H9 (cell line): ENCODE data around the gene LGALS9. TPM values are rescaled to one million over a fixed set of nuclear protein-coding genes. Genes with fewer than 3 reads are reported as not detected.
"Not testable (repeated sequence)": the region's sequence is repeated elsewhere in the genome, so short reads cannot be mapped to it uniquely, and the experiment has no call there.

Experiments
- DNase-seq: peaks from one replicate; pipeline ENCODE4 v3.0.0-alpha.2; 2017
- H2AFZ ChIP-seq: one replicate; pipeline ENCODE4 v1.6.1; 2013; ENCODE audit warnings: mild to moderate bottlenecking, low read length, control low read depth, moderate library complexity
- H2AK5ac ChIP-seq: 2 replicates; pipeline ENCODE4 v1.6.1; 2013; ENCODE audit warnings: low read length, control low read depth, mixed read lengths; ENCODE audit not compliant: insufficient read length
- H2BK120ac ChIP-seq: one replicate; pipeline ENCODE4 v1.6.1; 2013; ENCODE audit warnings: low read depth, mild to moderate bottlenecking, low read length, control low read depth, inconsistent platforms; ENCODE audit not compliant: poor library complexity, severe bottlenecking
- H2BK12ac ChIP-seq: 2 replicates; pipeline ENCODE4 v1.6.1; 2013; ENCODE audit warnings: low read length, control low read depth, mixed read lengths, low read depth; ENCODE audit not compliant: insufficient read length
- H2BK15ac ChIP-seq: 2 replicates; pipeline ENCODE4 v1.6.1; 2013; ENCODE audit warnings: low read depth, low read length, control low read depth
- H2BK20ac ChIP-seq: one replicate; pipeline ENCODE4 v1.6.1; 2013; ENCODE audit warnings: low read depth, mild to moderate bottlenecking, low read length, control low read depth, inconsistent platforms; ENCODE audit not compliant: poor library complexity, severe bottlenecking
- H2BK5ac ChIP-seq: 2 replicates; pipeline ENCODE4 v1.6.1; 2013; ENCODE audit warnings: low read length, control low read depth, mixed read lengths; ENCODE audit not compliant: insufficient read length
- H3K14ac ChIP-seq: 2 replicates; pipeline ENCODE4 v1.6.1; 2013; ENCODE audit warnings: low read length, control low read depth; ENCODE audit not compliant: insufficient read depth
- H3K18ac ChIP-seq: 2 replicates; pipeline ENCODE4 v1.6.1; 2013; ENCODE audit warnings: low read depth, mild to moderate bottlenecking, mixed read lengths, low read length, control low read depth; ENCODE audit not compliant: insufficient read length
- H3K23ac ChIP-seq: 2 replicates; pipeline ENCODE4 v1.6.1; 2013; ENCODE audit warnings: low read length, control low read depth, mixed read lengths, low read depth; ENCODE audit not compliant: insufficient read length
- H3K23me2 ChIP-seq: 2 replicates; pipeline ENCODE4 v1.6.1; 2013; ENCODE audit warnings: low read depth, mild to moderate bottlenecking, mixed read lengths, low read length, control low read depth; ENCODE audit not compliant: insufficient read length, poor library complexity, severe bottlenecking
- H3K27ac ChIP-seq: 2 replicates; pipeline ENCODE4 v1.5.1; 2013; ENCODE audit warnings: low read length, control low read depth, mixed read lengths, low read depth; ENCODE audit not compliant: insufficient read length
- H3K27me3 ChIP-seq: 2 replicates; pipeline ENCODE4 v1.6.1; 2013; ENCODE audit warnings: low read length, control low read depth, inconsistent platforms; ENCODE audit not compliant: insufficient read depth
- H3K4ac ChIP-seq: 2 replicates; pipeline ENCODE4 v1.6.1; 2013; ENCODE audit warnings: low read depth, mild to moderate bottlenecking, control low read depth, inconsistent platforms, low read length, moderate library complexity
- H3K4me1 ChIP-seq: 2 replicates; pipeline ENCODE4 v1.6.1; 2013; ENCODE audit warnings: low read length, control low read depth, inconsistent platforms; ENCODE audit not compliant: insufficient read depth
- H3K4me2 ChIP-seq: 2 replicates; pipeline ENCODE4 v1.6.1; 2013; ENCODE audit warnings: low read length, control low read depth, mixed read lengths; ENCODE audit not compliant: insufficient read length, insufficient read depth
- H3K56ac ChIP-seq: 2 replicates; pipeline ENCODE4 v1.6.1; 2013; ENCODE audit warnings: low read depth, mild to moderate bottlenecking, mixed read lengths, low read length, control low read depth; ENCODE audit not compliant: insufficient read length
- H3K79me1 ChIP-seq: 2 replicates; pipeline ENCODE4 v1.6.1; 2013; ENCODE audit warnings: low read depth, mild to moderate bottlenecking, moderate library complexity, low read length, control low read depth, inconsistent platforms; ENCODE audit not compliant: insufficient read depth, poor library complexity, severe bottlenecking
- H3K79me2 ChIP-seq: 2 replicates; pipeline ENCODE4 v1.6.1; 2013; ENCODE audit warnings: low read length, control low read depth, inconsistent platforms; ENCODE audit not compliant: insufficient read depth
- H3K9ac ChIP-seq: 2 replicates; pipeline ENCODE4 v1.6.1; 2013; ENCODE audit warnings: low read length, control low read depth, mixed read lengths; ENCODE audit not compliant: insufficient read length; ENCODE audit errors: extremely low read depth
- H3K9me3 ChIP-seq: one replicate; pipeline ENCODE4 v1.6.1; 2013; ENCODE audit warnings: low read depth, low read length, inconsistent platforms; ENCODE audit not compliant: control insufficient read depth
- H3T11ph ChIP-seq: one replicate; pipeline ENCODE4 v1.6.1; 2013; ENCODE audit warnings: mild to moderate bottlenecking, low read length, control low read depth, inconsistent platforms
- H4K20me1 ChIP-seq: one replicate; pipeline ENCODE4 v1.6.1; 2013; ENCODE audit not compliant: control insufficient read depth, insufficient read length, insufficient read depth
- H4K5ac ChIP-seq: 2 replicates; pipeline ENCODE4 v1.6.1; 2013; ENCODE audit warnings: low read depth, mild to moderate bottlenecking, mixed read lengths, low read length, control low read depth; ENCODE audit not compliant: insufficient read length
- H4K8ac ChIP-seq: replicated peaks from 2 replicates; pipeline ENCODE4 v1.6.1; 2013; ENCODE audit warnings: low read length, control low read depth, mixed read lengths, low read depth; ENCODE audit not compliant: insufficient read length
- H4K91ac ChIP-seq: 2 replicates; pipeline ENCODE4 v1.6.1; 2013; ENCODE audit warnings: low read depth, mild to moderate bottlenecking, moderate library complexity, mixed read lengths, low read length, control low read depth; ENCODE audit not compliant: insufficient read length
- H3K27ac Mint-ChIP-seq, 3 experiments: 2 replicates in 2 of 3; 3 replicates in 1 of 3; pipeline ENCODE4 v1.8.0; 2020 to 2021; ENCODE audit warnings: mixed read lengths in 3 of 3, mild to moderate bottlenecking in 1 of 3, moderate library complexity in 1 of 3
- H3K27me3 Mint-ChIP-seq: 2 replicates; pipeline ENCODE4 v1.8.0; 2021; ENCODE audit warnings: low read depth, mild to moderate bottlenecking, moderate library complexity, mixed read lengths
- H3K36me3 Mint-ChIP-seq, 3 experiments: 2 replicates in 2 of 3; 3 replicates in 1 of 3; pipeline ENCODE4 v1.8.0; 2020 to 2021; ENCODE audit warnings: low read depth in 3 of 3, mixed read lengths in 3 of 3; ENCODE audit not compliant: insufficient read depth in 1 of 3
- H3K4me1 Mint-ChIP-seq, 2 experiments: 2 replicates each; pipeline ENCODE4 v1.8.0; 2020; ENCODE audit warnings: mixed read lengths in 2 of 2
- H3K4me3 Mint-ChIP-seq, 2 experiments: 2 replicates in 1 of 2; 3 replicates in 1 of 2; pipeline ENCODE4 v1.8.0; 2020 to 2021; ENCODE audit warnings: mild to moderate bottlenecking in 2 of 2, mixed read lengths in 2 of 2, moderate library complexity in 1 of 2
- H3K9me3 Mint-ChIP-seq, 2 experiments: 2 replicates in 1 of 2; 3 replicates in 1 of 2; pipeline ENCODE4 v1.8.0; 2020; ENCODE audit warnings: mild to moderate bottlenecking in 2 of 2, mixed read lengths in 2 of 2, moderate library complexity in 1 of 2
- CTCF ChIP-seq: fragments of 200-600 bp; sonication (generic); conservative IDR thresholded peaks from 3 replicates; pipeline ENCODE4 v1.8.0; 2021; ENCODE audit warnings: antibody characterized with exemption, mild to moderate bottlenecking
- WGBS: extraction: QIAGEN DNeasy Blood & Tissue Kit; methylation state at CpG from one replicate; pipeline ENCODE4 v1.1.7; 2013; ENCODE audit warnings: missing lambda C conversion rate, low lambda C conversion rate, mixed read lengths; ENCODE audit not compliant: insufficient read length; ENCODE audit errors: extremely low coverage; 5-methylcytosine and 5-hydroxymethylcytosine counted together
- total RNA-seq: library from RNA; stranded (reverse); gene quantifications from 2 replicates; pipeline ENCODE4 v1.2.1, GENCODE V29; 2021

Gene LGALS9
- total RNA-seq, 1 experiment from 2014 or later = 2.5 TPM

- Histone ChIP-seq H3K27ac (no peak overlapping the region), H2BK15ac (no peak overlapping the region), H3K23me2 (no peaks in the 10 kb centered on the region), H2BK5ac (no peak overlapping the region), H3K4me2 (no peak overlapping the region), H3T11ph (no peak overlapping the region), H3K79me2 (no peaks in the 10 kb centered on the region), H3K23ac (no peak overlapping the region), H3K56ac (no peak overlapping the region), H4K20me1 (no peaks in the 10 kb centered on the region), H4K91ac (no peak overlapping the region), H4K5ac (no peak overlapping the region), H3K4ac (no peak overlapping the region), H3K79me1 (no peaks in the 10 kb centered on the region), H3K27me3 (no peaks in the 10 kb centered on the region), H4K8ac (no peak overlapping the region), H2AK5ac (no peak overlapping the region), H2BK12ac (no peak overlapping the region), H2BK120ac (no peak overlapping the region), H3K9me3 (peaks cover 12% of the 10 kb centered on the region), H3K18ac (no peak overlapping the region), H3K14ac (no peak overlapping the region), H3K4me1 (no peaks in the 10 kb centered on the region), H2BK20ac (no peak overlapping the region), H3K9ac (no peak overlapping the region), H2AFZ (no peak overlapping the region)
- no peak for TF ChIP-seq CTCF
- H3K4me1 Mint-ChIP-seq = no peaks in the 10 kb centered on the region
- no peak overlapping the region for H3K4me3 Mint-ChIP-seq
- H3K27ac Mint-ChIP-seq = no peak overlapping the region
- WGBS = no CpG with 5 or more reads among the region's 1 CpG
- H3K9me3 Mint-ChIP-seq = peaks cover 37 to 53% of the 10 kb centered on the region in 2 experiments
- peaks cover 14% of the 10 kb centered on the region; the same call in 1 of the 2 replicates for H3K27me3 Mint-ChIP-seq
- H3K36me3 Mint-ChIP-seq = peaks cover 4 to 12% (median 7%) of the 10 kb centered on the region in 3 experiments
- DNase-seq = no peak
Observed at GRCh38 chr17:27690882-27691281, 59.9 kb downstream of the LGALS9 start.

GRCh38 chr17:27695254-27695814 is 64.3 kb downstream of the LGALS9 start:
- H3K23me2 ChIP-seq, H2BK15ac ChIP-seq, H4K8ac ChIP-seq, H3K27ac ChIP-seq, H3K27me3 ChIP-seq, H2BK120ac ChIP-seq, H2BK12ac ChIP-seq, H4K20me1 ChIP-seq, DNase-seq, H3K4me3 Mint-ChIP-seq, H3K23ac ChIP-seq, H3K56ac ChIP-seq, H3K27ac Mint-ChIP-seq, H3K79me2 ChIP-seq, H3K79me1 ChIP-seq, H3K14ac ChIP-seq, H3T11ph ChIP-seq, H3K4me1 Mint-ChIP-seq, H3K4me2 ChIP-seq, H2AFZ ChIP-seq, H3K27me3 Mint-ChIP-seq, H4K91ac ChIP-seq, H2BK5ac ChIP-seq, H3K9ac ChIP-seq, H4K5ac ChIP-seq, H2AK5ac ChIP-seq, H3K4me1 ChIP-seq, H2BK20ac ChIP-seq, H3K18ac ChIP-seq, H3K4ac ChIP-seq: not testable (repeated sequence)
- WGBS = no CpG with 5 or more reads among the region's 2 CpGs
- peaks cover 31 to 35% of the 10 kb centered on the region in 2 experiments for H3K9me3 Mint-ChIP-seq
- peaks cover 4 to 12% (median 7%) of the 10 kb centered on the region in 3 experiments; a peak in 5 of 7 replicates for H3K36me3 Mint-ChIP-seq
- H3K9me3 ChIP-seq = peaks cover 12% of the 10 kb centered on the region
